Psoas muscle (tissue), 8 donors: ENCODE measurements around the gene OPN3. TPM values are rescaled to one million over a fixed set of nuclear protein-coding genes. Genes with fewer than 3 reads are reported as not detected.
"Not testable (repeated sequence)": the region's sequence is repeated elsewhere in the genome, so short reads cannot be mapped to it uniquely, and the experiment has no call there.

Experiments
- ATAC-seq, 4 donors: fragments of 200-7000 bp; cut with Tn5 transposase; one replicate each; pipeline ENCODE4 v1.9.1; 2020; ENCODE audit warnings: moderate library complexity in 3 of 4, mild to moderate bottlenecking in 2 of 4
- DNase-seq, 2 donors: peaks; one replicate each; pipeline ENCODE4 v3.0.0-alpha.2; 2020
- H3K27ac ChIP-seq: fragments of 200-600 bp; one replicate; pipeline ENCODE4 v1.8.0; 2022
- H3K27me3 ChIP-seq, 3 donors: fragments of 200-600 bp in 1 of 3; one replicate each; pipeline versions ENCODE4 v1.6.1 to v1.8.0; 2013 to 2022; ENCODE audit warnings: low read length in 2 of 3, mild to moderate bottlenecking in 2 of 3, moderate library complexity in 1 of 3; ENCODE audit not compliant: insufficient read depth in 3 of 3
- H3K36me3 ChIP-seq, 2 donors: fragments of 200-600 bp in 1 of 2; one replicate each; pipeline versions ENCODE4 v1.6.1 to v1.8.0; 2013 to 2022; ENCODE audit warnings: low read depth in 1 of 2, mild to moderate bottlenecking in 1 of 2, moderate library complexity in 1 of 2; ENCODE audit not compliant: insufficient read depth in 1 of 2
- H3K4me1 ChIP-seq: fragments of 200-600 bp; one replicate; pipeline ENCODE4 v1.8.0; 2022
- H3K4me3 ChIP-seq: fragments of 200-600 bp; one replicate; pipeline ENCODE4 v1.8.0; 2022; ENCODE audit warnings: mild to moderate bottlenecking
- H3K9me3 ChIP-seq: fragments of 200-600 bp; one replicate; pipeline ENCODE4 v1.8.0; 2022
- CTCF ChIP-seq: fragments of 200-600 bp; IDR thresholded peaks from one replicate; pipeline ENCODE4 v1.8.0; 2022; ENCODE audit warnings: antibody characterized with exemption
- WGBS, 3 donors: extraction: QIAGEN DNeasy Blood & Tissue Kit; methylation state at CpG; one replicate each; pipeline versions ENCODE4 v1.1.6 to v1.1.7; 2013; 5-methylcytosine and 5-hydroxymethylcytosine counted together
- intact Hi-C, 2 donors: fragments of 100-400 bp; cut with DNase I; formaldehyde crosslinking; loops; one replicate each; pipeline versions ENCODE4 v1.11.0 to v1.14.2; 2022
- polyA plus RNA-seq, 3 donors: library from polyadenylated mRNA; stranded (reverse); fragments of 200-250 nt; gene quantifications; one replicate each; pipeline ENCODE4 v1.2.3, GENCODE V29; 2013
- total RNA-seq, 4 donors: library from RNA; stranded (reverse); fragmentation: NEBNext Ultra II Directional in 2 of 4; extraction: Animal tissue kit (Norgen Biotek cat#: 25700) in 2 of 4; gene quantifications; one replicate each; pipeline versions ENCODE4 v1.2.1 to v1.2.4, GENCODE V29; 2021 to 2023
- donor health status: healthy with polysubstance abuse.
- donor health status: DM: no; HTN: no; CAD: no; lungs with moderate emphysema.
- donor health status: Bipolar disorder and iron deficiency.
- donor health status: healthy.
- donor health status: DM: yes; HTN: yes; CAD: no.
- donor health status: DM: no; HTN: no; CAD: no.
- donor health status: DM: no; HTN: no; CAD: no.
- donor health status: DM: yes; HTN: yes; CAD: no.

The OPN3 gene
- total and polyA plus RNA-seq, 7 donors = 1.7 to 7.0 (median 4.1) TPM

GRCh38 chr1:241674805-241675384 is 34.7 kb upstream of the OPN3 start:
- DNase-seq (no peak), ATAC-seq (no peak)
- Histone ChIP-seq H3K27ac (no peak overlapping the region), H3K4me1 (no peaks in the 10 kb centered on the region), H3K4me3 (no peak overlapping the region), H3K27me3 (no peaks in the 10 kb centered on the region), H3K36me3 (no peaks in the 10 kb centered on the region), H3K9me3 (no peaks in the 10 kb centered on the region)
- intact Hi-C loops = no loop called here
- WGBS, 3 donors = 93 to 100% (median 97%) methylated on average over 1 of the region's 1 CpG
- TF ChIP-seq CTCF = no peak

- Histone ChIP-seq H3K9me3 (no peaks in the 10 kb centered on the region), H3K27me3 (peaks cover 0 to 3% (median 0%) of the 10 kb centered on the region in 3 donors), H3K27ac (no peak overlapping the region), H3K4me3 (no peak overlapping the region), H3K4me1 (no peaks in the 10 kb centered on the region), H3K36me3 (no peaks in the 10 kb centered on the region)
- no peak for ATAC-seq
- WGBS, 3 donors = 89 to 90% (median 89%) methylated on average over 1 of the region's 1 CpG
- no peak for DNase-seq
- intact Hi-C loops = no loop called here
- no peak for TF ChIP-seq CTCF
Observed at GRCh38 chr1:241672301-241672700, 32.1 kb upstream of the OPN3 start.

GRCh38 chr1:241666419-241666818 is 26.2 kb upstream of the OPN3 start:
- WGBS, 3 donors = 84 to 88% (median 84%) methylated on average over 3 of the region's 3 CpGs
- H3K27ac ChIP-seq = no peak overlapping the region
- no peak overlapping the region for H3K4me3 ChIP-seq
- TF ChIP-seq CTCF = no peak
- DNase-seq = no peak
- H3K27me3 ChIP-seq = peaks cover 0 to 3% (median 0%) of the 10 kb centered on the region in 3 donors
- H3K9me3 ChIP-seq = no peaks in the 10 kb centered on the region
- no peaks in the 10 kb centered on the region for H3K4me1 ChIP-seq
- H3K36me3 ChIP-seq = no peaks in the 10 kb centered on the region
- ATAC-seq = no peak
- intact Hi-C loops = no loop called here

- peaks cover 0 to 3% (median 0%) of the 10 kb centered on the region in 3 donors for H3K27me3 ChIP-seq
- H3K4me1 ChIP-seq = no peaks in the 10 kb centered on the region
- no peaks in the 10 kb centered on the region for H3K36me3 ChIP-seq
- DNase-seq (no peak), ATAC-seq (no peak)
- intact Hi-C loops = no loop called here
- TF ChIP-seq CTCF = no peak
- H3K27ac ChIP-seq = no peak overlapping the region
- no peak overlapping the region for H3K4me3 ChIP-seq
- no peaks in the 10 kb centered on the region for H3K9me3 ChIP-seq
- 83 to 89% (median 84%) methylated on average over 5 of the region's 5 CpGs for WGBS, 3 donors
Observed at GRCh38 chr1:241660424-241660972, 20.3 kb upstream of the OPN3 start.

DNA sequence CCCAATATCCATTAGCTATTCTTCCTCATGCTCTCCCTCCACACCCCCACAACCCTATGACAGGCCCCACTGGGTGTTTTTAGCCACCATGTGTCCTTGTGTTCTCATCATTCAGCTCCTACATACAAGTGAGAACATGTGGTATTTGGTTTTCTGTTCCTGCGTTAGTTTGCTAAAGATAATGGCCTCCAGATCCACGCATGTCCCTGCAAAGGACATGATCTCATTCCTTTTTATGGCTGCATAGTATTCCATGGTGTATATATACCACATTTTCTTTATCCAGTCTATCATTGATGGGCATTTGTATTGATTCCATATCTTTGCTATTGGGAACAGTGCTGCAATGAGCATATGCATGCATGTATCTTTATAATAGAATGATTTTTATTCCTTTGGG is 18.8 kb upstream of the OPN3 start:
- DNase-seq, H3K4me3 ChIP-seq, ATAC-seq, H3K27me3 ChIP-seq, intact Hi-C loops, H3K36me3 ChIP-seq, H3K27ac ChIP-seq, H3K4me1 ChIP-seq, H3K9me3 ChIP-seq: not testable (repeated sequence)
- 91 to 96% (median 93%) methylated on average over 2 of the region's 2 CpGs for WGBS, 3 donors
